ENCODE results near the gene EARS2. TPM values are rescaled to one million over a fixed set of nuclear protein-coding genes. Genes with fewer than 3 reads are reported as not detected.

Gene EARS2
- total and polyA plus RNA-seq, 2 of the 8 experiments (the other 6 are each of a cell fraction or from before 2014, with no cell fraction given): 47.8 to 111 TPM

- Histone ChIP-seq H3K79me2 (ENCODE audit: control insufficient read depth in 1 of 2, insufficient read depth in 2 of 2, low read length in 2 of 2) (no peaks in the 10 kb centered on the region), H3K9ac (replicated peaks in 1 of 4; ENCODE audit: extremely low read depth in 1 of 4, low read depth in 3 of 4, low read length in 3 of 4) (no peak overlapping the region), H3K27me3 (replicated peaks in 1 of 4; ENCODE audit: control insufficient read depth in 3 of 4, extremely low read depth in 1 of 4, insufficient read depth in 3 of 4, low read length in 3 of 4) (no peaks in the 10 kb centered on the region), H3K23me2 (ENCODE audit: low read depth, low read length) (no peaks in the 10 kb centered on the region), H3K4me1 (replicated peaks in 1 of 4; ENCODE audit: control insufficient read depth in 3 of 4, insufficient read depth in 4 of 4, low read length in 3 of 4) (no peaks in the 10 kb centered on the region), H3K4me2 (ENCODE audit: insufficient read depth in 1 of 2, low read depth in 2 of 2, low read length in 2 of 2) (no peak overlapping the region), H4K8ac (ENCODE audit: extremely low read depth, insufficient read depth, low read length) (no peak overlapping the region), H4K91ac (replicated peaks; ENCODE audit: insufficient read length, low read length) (no peak overlapping the region), H3K23ac (ENCODE audit: insufficient read length) (no peak overlapping the region), H2BK5ac (ENCODE audit: low read depth, low read length) (no peak overlapping the region), H3K27ac (ENCODE audit: low read depth, low read length) (no peak overlapping the region), H3K18ac (ENCODE audit: extremely low read depth, low read length) (no peak overlapping the region), H3K4ac (replicated peaks; ENCODE audit: insufficient read length, low read depth, low read length) (no peak overlapping the region), H3K9me3 (ENCODE audit: insufficient read depth in 2 of 2, low read depth in 1 of 2, low read length in 1 of 2) (no peaks in the 10 kb centered on the region), H3K79me1 (ENCODE audit: low read depth, low read length) (no peaks in the 10 kb centered on the region), H3K36me3 (ENCODE audit: control insufficient read depth in 2 of 4, insufficient read depth in 4 of 4, low read length in 3 of 4) (peaks cover 11 to 56% (median 42%) of the 10 kb centered on the region in 4 experiments; a peak in 7 of 8 replicates), H3K56ac (replicated peaks; ENCODE audit: insufficient read length, low read depth, low read length) (no peak overlapping the region), H2BK15ac (ENCODE audit: low read length) (no peak overlapping the region), H2AK5ac (ENCODE audit: low read depth, low read length) (no peak overlapping the region), H4K20me1 (replicated peaks in 1 of 2; ENCODE audit: control insufficient read depth in 1 of 2, insufficient read depth in 2 of 2, low read length in 2 of 2) (peaks cover 0 to 6% of the 10 kb centered on the region in 2 experiments), H2AFZ (ENCODE audit: low read length) (no peak overlapping the region), H4K5ac (ENCODE audit: insufficient read length, low read depth, low read length) (no peak overlapping the region), H3K4me3 (ENCODE audit: extremely low read depth in 1 of 4, insufficient read depth in 2 of 4, low read depth in 3 of 4, low read length in 4 of 4) (no peak overlapping the region), H2BK20ac (ENCODE audit: low read length) (no peak overlapping the region), H2BK12ac (ENCODE audit: low read depth, low read length) (no peak overlapping the region), H2BK120ac (replicated peaks; ENCODE audit: low read depth, low read length) (no peak overlapping the region), H3K14ac (ENCODE audit: insufficient read length) (no peak overlapping the region)
- 93% methylated on average over 3 of the region's 3 CpGs; no CpG with 5 or more reads in 1 of the 2 experiments for WGBS, 2 experiments (ENCODE audit: extremely low coverage in 1 of 2, insufficient coverage in 1 of 2, insufficient read length in 1 of 2, insufficient replicate concordance in 2 of 2, low coverage in 1 of 2, low lambda C conversion rate in 2 of 2, missing lambda C conversion rate in 1 of 2)
- FAIRE-seq (no peak), DNase-seq (ENCODE audit: low read depth in 1 of 2, low spot score in 2 of 2) (no peak)
- POLR2A ChIA-PET (ENCODE audit: partially characterized antibody): no interaction called here
- CTCF ChIA-PET (ENCODE audit: partially characterized antibody): interaction anchor here (1.1 kb wide), 1 partner anchor 60 kb away, joined by 3 read pairs; the partner anchor contains the start of gene NDUFAB1
- no peak for TF ChIP-seq NRF1 (IDR thresholded peaks at IDR 0.05; ENCODE audit: low read depth, low read length)
- TF ChIP-seq CBX5 (IDR thresholded peaks at IDR 0.05; ENCODE audit: low read depth, low read length): no peak
- no peak for TF ChIP-seq RNF2 (IDR thresholded peaks at IDR 0.05; ENCODE audit: borderline replicate concordance, low read depth, low read length, missing control alignments, poor library complexity, severe bottlenecking)
- no peak for TF ChIP-seq CBX8 (IDR thresholded peaks at IDR 0.05; ENCODE audit: borderline replicate concordance, low read depth, low read length)
- no peak for TF ChIP-seq CREB1 (IDR thresholded peaks at IDR 0.05)
- TF ChIP-seq USF2 (IDR thresholded peaks at IDR 0.05; ENCODE audit: low read length): no peak
- TF ChIP-seq ZNF274 (IDR thresholded peaks at IDR 0.05; ENCODE audit: borderline replicate concordance, extremely low read depth, low read length): no peak
- TF ChIP-seq ASH2L (IDR thresholded peaks at IDR 0.05; ENCODE audit: low read length): no peak
- TF ChIP-seq FOSL1 (IDR thresholded peaks at IDR 0.05; ENCODE audit: insufficient read depth, low read depth, low read length): no peak
- TF ChIP-seq CHD2 (IDR thresholded peaks at IDR 0.05; ENCODE audit: low read length): no peak
- TF ChIP-seq POLR2AphosphoS5 (IDR thresholded peaks at IDR 0.05; ENCODE audit: low read depth, low read length): no peak
- TF ChIP-seq RFX5 (IDR thresholded peaks at IDR 0.05; ENCODE audit: borderline replicate concordance, low read depth, low read length): no peak
- no peak for TF ChIP-seq CTBP2 (IDR thresholded peaks at IDR 0.05; ENCODE audit: borderline replicate concordance, insufficient read depth, insufficient read length, low read length)
Measured at GRCh38 chr16:23537390-23537789, 19.8 kb downstream of the EARS2 start.
